ENCODE measurements around the gene RAP1GAP2.
A peak's percentile ranks its signal among the peaks of the same experiment; 100 is the strongest.
"Not testable (repeated sequence)": the region's sequence is repeated elsewhere in the genome, so short reads cannot be mapped to it uniquely, and the experiment has no call there.

RAP1GAP2 gene

GRCh38 chr17:2876467-2876866, 80.2 kb downstream of the RAP1GAP2 start:
- Histone ChIP-seq H3K9me3 (ENCODE audit: control insufficient read depth in 2 of 2, low read length in 2 of 2) (no peaks in the 10 kb centered on the region), H3K4me3 (ENCODE audit: low read length in 2 of 2) (no peak overlapping the region), H3K27ac (ENCODE audit: low read depth in 2 of 2, low read length in 2 of 2) (no peak overlapping the region), H3K9ac (ENCODE audit: low read depth in 1 of 2, low read length in 2 of 2) (no peak overlapping the region), H3K27me3 (ENCODE audit: control insufficient read depth in 2 of 2, insufficient read depth in 2 of 2, low read length in 2 of 2) (no peaks in the 10 kb centered on the region), H3K4me1 (ENCODE audit: control insufficient read depth in 2 of 2, insufficient read depth in 2 of 2, low read length in 2 of 2) (no peaks in the 10 kb centered on the region), H3K36me3 (ENCODE audit: control insufficient read depth in 2 of 2, insufficient read depth in 2 of 2, low read length in 2 of 2) (no peaks in the 10 kb centered on the region)

- no peaks in the 10 kb centered on the region for H3K4me1 ChIP-seq (ENCODE audit: control insufficient read depth in 2 of 2, insufficient read depth in 2 of 2, low read length in 2 of 2)
- H3K9ac ChIP-seq (ENCODE audit: low read depth in 1 of 2, low read length in 2 of 2), result no peak overlapping the region
- no peaks in the 10 kb centered on the region for H3K9me3 ChIP-seq (ENCODE audit: control insufficient read depth in 2 of 2, low read length in 2 of 2)
- H3K27ac ChIP-seq (ENCODE audit: low read depth in 2 of 2, low read length in 2 of 2), result no peak overlapping the region
- no peaks in the 10 kb centered on the region for H3K27me3 ChIP-seq (ENCODE audit: control insufficient read depth in 2 of 2, insufficient read depth in 2 of 2, low read length in 2 of 2)
- H3K36me3 ChIP-seq (ENCODE audit: control insufficient read depth in 2 of 2, insufficient read depth in 2 of 2, low read length in 2 of 2), result no peaks in the 10 kb centered on the region
- H3K4me3 ChIP-seq (ENCODE audit: low read length in 2 of 2), result no peak overlapping the region
These were observed 82.6 kb downstream of the RAP1GAP2 start for GRCh38 chr17:2878751-2879254.

GRCh38 chr17:2880050-2880449, 83.8 kb downstream of the RAP1GAP2 start:
- Histone ChIP-seq H3K9me3 (ENCODE audit: control insufficient read depth in 2 of 2, low read length in 2 of 2) (no peaks in the 10 kb centered on the region), H3K9ac (ENCODE audit: low read depth in 1 of 2, low read length in 2 of 2) (no peak overlapping the region), H3K36me3 (ENCODE audit: control insufficient read depth in 2 of 2, insufficient read depth in 2 of 2, low read length in 2 of 2) (no peaks in the 10 kb centered on the region), H3K27me3 (ENCODE audit: control insufficient read depth in 2 of 2, insufficient read depth in 2 of 2, low read length in 2 of 2) (no peaks in the 10 kb centered on the region), H3K4me1 (ENCODE audit: control insufficient read depth in 2 of 2, insufficient read depth in 2 of 2, low read length in 2 of 2) (no peaks in the 10 kb centered on the region), H3K4me3 (ENCODE audit: low read length in 2 of 2) (no peak overlapping the region), H3K27ac (ENCODE audit: low read depth in 2 of 2, low read length in 2 of 2) (no peak overlapping the region)

GRCh38 chr17:2881295-2881694, 85.1 kb downstream of the RAP1GAP2 start:
- Histone ChIP-seq H3K4me3 (ENCODE audit: low read length in 2 of 2) (no peak overlapping the region), H3K27ac (ENCODE audit: low read depth in 2 of 2, low read length in 2 of 2) (no peak overlapping the region), H3K36me3 (ENCODE audit: control insufficient read depth in 2 of 2, insufficient read depth in 2 of 2, low read length in 2 of 2) (no peaks in the 10 kb centered on the region), H3K9me3 (ENCODE audit: control insufficient read depth in 2 of 2, low read length in 2 of 2) (no peaks in the 10 kb centered on the region), H3K4me1 (ENCODE audit: control insufficient read depth in 2 of 2, insufficient read depth in 2 of 2, low read length in 2 of 2) (no peaks in the 10 kb centered on the region), H3K9ac (ENCODE audit: low read depth in 1 of 2, low read length in 2 of 2) (no peak overlapping the region), H3K27me3 (ENCODE audit: control insufficient read depth in 2 of 2, insufficient read depth in 2 of 2, low read length in 2 of 2) (no peaks in the 10 kb centered on the region)

- Histone ChIP-seq H3K4me3 (ENCODE audit: low read length in 2 of 2) (no peak overlapping the region), H3K4me1 (ENCODE audit: control insufficient read depth in 2 of 2, insufficient read depth in 2 of 2, low read length in 2 of 2) (no peaks in the 10 kb centered on the region), H3K9me3 (ENCODE audit: control insufficient read depth in 2 of 2, low read length in 2 of 2) (no peaks in the 10 kb centered on the region), H3K27ac (ENCODE audit: low read depth in 2 of 2, low read length in 2 of 2) (no peak overlapping the region), H3K36me3 (ENCODE audit: control insufficient read depth in 2 of 2, insufficient read depth in 2 of 2, low read length in 2 of 2) (no peaks in the 10 kb centered on the region), H3K27me3 (ENCODE audit: control insufficient read depth in 2 of 2, insufficient read depth in 2 of 2, low read length in 2 of 2) (no peaks in the 10 kb centered on the region), H3K9ac (ENCODE audit: low read depth in 1 of 2, low read length in 2 of 2) (no peak overlapping the region)
These were observed 87.4 kb downstream of the RAP1GAP2 start for GRCh38 chr17:2883544-2884213.

GRCh38 chr17:2885733-2886132, 89.5 kb downstream of the RAP1GAP2 start:
- Histone ChIP-seq H3K9me3 (ENCODE audit: control insufficient read depth in 2 of 2, low read length in 2 of 2) (no peaks in the 10 kb centered on the region), H3K9ac (ENCODE audit: low read depth in 1 of 2, low read length in 2 of 2) (no peak overlapping the region), H3K27ac (ENCODE audit: low read depth in 2 of 2, low read length in 2 of 2) (no peak overlapping the region), H3K4me3 (ENCODE audit: low read length in 2 of 2) (no peak overlapping the region), H3K4me1 (ENCODE audit: control insufficient read depth in 2 of 2, insufficient read depth in 2 of 2, low read length in 2 of 2) (peaks cover 2% of the 10 kb centered on the region in 2 donors), H3K27me3 (ENCODE audit: control insufficient read depth in 2 of 2, insufficient read depth in 2 of 2, low read length in 2 of 2) (no peaks in the 10 kb centered on the region), H3K36me3 (ENCODE audit: control insufficient read depth in 2 of 2, insufficient read depth in 2 of 2, low read length in 2 of 2) (no peaks in the 10 kb centered on the region)

GRCh38 chr17:2888326-2888725, 92.1 kb downstream of the RAP1GAP2 start:
- Histone ChIP-seq H3K27ac (ENCODE audit: low read depth in 2 of 2, low read length in 2 of 2) (no peak overlapping the region), H3K9ac (ENCODE audit: low read depth in 1 of 2, low read length in 2 of 2) (no peak overlapping the region), H3K4me3 (ENCODE audit: low read length in 2 of 2) (no peak overlapping the region), H3K27me3 (ENCODE audit: control insufficient read depth in 2 of 2, insufficient read depth in 2 of 2, low read length in 2 of 2) (no peaks in the 10 kb centered on the region), H3K4me1 (ENCODE audit: control insufficient read depth in 2 of 2, insufficient read depth in 2 of 2, low read length in 2 of 2) (peaks cover 9 to 18% of the 10 kb centered on the region in 2 donors), H3K36me3 (ENCODE audit: control insufficient read depth in 2 of 2, insufficient read depth in 2 of 2, low read length in 2 of 2) (no peaks in the 10 kb centered on the region), H3K9me3 (ENCODE audit: control insufficient read depth in 2 of 2, low read length in 2 of 2) (no peaks in the 10 kb centered on the region)

- Histone ChIP-seq H3K27ac (ENCODE audit: low read depth in 2 of 2, low read length in 2 of 2) (no peak overlapping the region), H3K9me3 (ENCODE audit: control insufficient read depth in 2 of 2, low read length in 2 of 2) (no peaks in the 10 kb centered on the region), H3K27me3 (ENCODE audit: control insufficient read depth in 2 of 2, insufficient read depth in 2 of 2, low read length in 2 of 2) (no peaks in the 10 kb centered on the region), H3K36me3 (ENCODE audit: control insufficient read depth in 2 of 2, insufficient read depth in 2 of 2, low read length in 2 of 2) (no peaks in the 10 kb centered on the region), H3K4me1 (ENCODE audit: control insufficient read depth in 2 of 2, insufficient read depth in 2 of 2, low read length in 2 of 2) (peaks cover 15 to 24% of the 10 kb centered on the region in 2 donors), H3K4me3 (ENCODE audit: low read length in 2 of 2) (no peak overlapping the region), H3K9ac (ENCODE audit: low read depth in 1 of 2, low read length in 2 of 2) (no peak overlapping the region)
These were observed 93.0 kb downstream of the RAP1GAP2 start for GRCh38 chr17:2889256-2889655.

GRCh38 chr17:2890778-2891177, 94.5 kb downstream of the RAP1GAP2 start:
- Histone ChIP-seq H3K4me1 (ENCODE audit: control insufficient read depth in 2 of 2, insufficient read depth in 2 of 2, low read length in 2 of 2) (peaks cover 21 to 34% of the 10 kb centered on the region in 2 donors), H3K27ac (ENCODE audit: low read depth in 2 of 2, low read length in 2 of 2) (peak overlapping the region in 1 of 2 donors; percentile 16)
- H3K27me3 ChIP-seq (ENCODE audit: control insufficient read depth in 2 of 2, insufficient read depth in 2 of 2, low read length in 2 of 2); H3K4me3 ChIP-seq (ENCODE audit: low read length in 2 of 2); H3K9ac ChIP-seq (ENCODE audit: low read depth in 1 of 2, low read length in 2 of 2); H3K9me3 ChIP-seq (ENCODE audit: control insufficient read depth in 2 of 2, low read length in 2 of 2); H3K36me3 ChIP-seq (ENCODE audit: control insufficient read depth in 2 of 2, insufficient read depth in 2 of 2, low read length in 2 of 2): not testable (repeated sequence)

- Histone ChIP-seq H3K9me3 (ENCODE audit: control insufficient read depth in 2 of 2, low read length in 2 of 2) (no peaks in the 10 kb centered on the region), H3K27ac (ENCODE audit: low read depth in 2 of 2, low read length in 2 of 2) (peak overlapping the region; percentile 32 to 74), H3K36me3 (ENCODE audit: control insufficient read depth in 2 of 2, insufficient read depth in 2 of 2, low read length in 2 of 2) (no peaks in the 10 kb centered on the region), H3K4me3 (ENCODE audit: low read length in 2 of 2) (no peak overlapping the region), H3K9ac (ENCODE audit: low read depth in 1 of 2, low read length in 2 of 2) (no peak overlapping the region), H3K4me1 (ENCODE audit: control insufficient read depth in 2 of 2, insufficient read depth in 2 of 2, low read length in 2 of 2) (peaks cover 21 to 34% of the 10 kb centered on the region in 2 donors), H3K27me3 (ENCODE audit: control insufficient read depth in 2 of 2, insufficient read depth in 2 of 2, low read length in 2 of 2) (no peaks in the 10 kb centered on the region)
These were observed 96.2 kb downstream of the RAP1GAP2 start for GRCh38 chr17:2892305-2892971.

Measured in mucosa of rectum (tissue), 2 donors.